ENCODE data around the gene ASB14.
"Not testable (repeated sequence)": the region's sequence is repeated elsewhere in the genome, so short reads cannot be mapped to it uniquely, and the experiment has no call there.

Gene ASB14

GRCh38 chr3:57292159-57292896, at the start of gene ASB14:
Gene ASB14, minus strand, starts transcription at chr3:57292685. Its CDS starts 652 bp downstream, at chr3:57292033.
- DNase-seq, result no peak

DNA sequence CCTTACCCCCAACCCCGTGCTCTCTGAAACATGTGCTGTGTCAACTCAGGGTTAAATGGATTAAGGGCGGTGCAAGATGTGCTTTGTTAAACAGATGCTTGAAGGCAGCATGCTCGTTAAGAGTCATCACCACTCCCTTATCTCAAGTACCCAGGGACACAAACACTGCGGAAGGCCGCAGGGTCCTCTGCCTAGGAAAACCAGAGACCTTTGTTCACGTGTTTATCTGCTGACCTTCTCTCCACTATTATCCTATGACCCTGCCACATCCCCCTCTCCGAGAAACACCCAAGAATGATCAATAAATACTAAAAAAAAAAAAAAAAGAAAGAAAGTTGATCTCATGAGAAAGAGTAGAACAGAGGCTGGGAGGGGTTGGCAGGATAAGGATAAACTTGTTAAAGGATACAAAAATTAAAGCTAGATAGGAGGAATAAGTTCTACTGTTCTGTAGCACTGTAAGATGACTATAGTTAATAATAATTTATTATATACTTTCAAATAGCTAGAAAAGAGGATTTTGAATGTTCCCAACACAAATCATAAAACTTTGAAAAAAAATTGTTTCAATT, 46.7 kb upstream of the ASB14 start:
- not testable (repeated sequence) for DNase-seq

- not testable (repeated sequence) for DNase-seq
Measured at GRCh38 chr3:57338272-57339070, 46.0 kb upstream of the ASB14 start.

GRCh38 chr3:57335283-57335938, 42.9 kb upstream of the ASB14 start:
- DNase-seq, result no peak

DNA sequence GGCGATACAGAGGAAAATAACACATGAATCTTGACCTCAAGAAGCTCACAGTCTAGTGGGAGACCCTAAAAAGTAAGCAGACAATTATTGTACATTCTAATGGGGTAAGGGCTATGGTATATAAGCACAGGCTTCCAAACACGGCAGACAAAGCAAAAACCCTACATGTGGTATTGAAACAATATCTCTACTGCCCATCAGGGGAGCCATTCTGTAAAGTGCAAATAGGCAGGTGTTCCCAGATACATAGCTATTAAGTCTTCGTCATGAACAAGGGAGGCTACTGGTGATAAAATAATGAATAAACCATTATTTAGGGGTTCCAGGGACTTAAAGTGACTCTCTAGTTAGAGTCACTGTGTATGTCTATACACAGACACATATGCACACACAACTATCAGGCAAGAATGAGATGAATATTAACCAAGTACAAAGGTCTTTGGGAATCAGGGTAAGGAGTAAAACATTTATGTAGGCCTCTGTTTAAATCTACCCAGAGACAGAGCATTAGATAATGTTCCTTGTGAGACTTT, 38.7 kb upstream of the ASB14 start:
- no peak for DNase-seq

DNA sequence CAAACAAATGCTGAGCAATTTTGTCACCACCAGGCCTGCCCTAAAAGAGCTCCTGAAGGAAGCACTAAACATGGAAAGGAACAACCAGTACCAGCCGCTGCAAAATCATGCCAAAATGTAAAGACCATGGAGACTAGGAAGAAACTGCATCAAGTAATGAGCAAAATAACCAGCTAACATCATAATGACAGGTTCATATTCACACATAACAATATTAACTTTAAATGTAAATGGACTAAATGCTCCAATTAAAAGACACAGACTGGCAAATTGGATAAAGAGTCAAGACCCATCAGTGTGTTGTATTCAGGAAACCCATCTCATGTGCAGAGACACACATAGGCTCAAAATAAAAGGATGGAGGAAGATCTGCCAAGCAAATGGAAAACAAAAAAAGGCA, 34.0 kb upstream of the ASB14 start:
- not testable (repeated sequence) for DNase-seq

- DNase-seq, result no peak
Measured at GRCh38 chr3:57314204-57314603, 21.7 kb upstream of the ASB14 start.

DNA sequence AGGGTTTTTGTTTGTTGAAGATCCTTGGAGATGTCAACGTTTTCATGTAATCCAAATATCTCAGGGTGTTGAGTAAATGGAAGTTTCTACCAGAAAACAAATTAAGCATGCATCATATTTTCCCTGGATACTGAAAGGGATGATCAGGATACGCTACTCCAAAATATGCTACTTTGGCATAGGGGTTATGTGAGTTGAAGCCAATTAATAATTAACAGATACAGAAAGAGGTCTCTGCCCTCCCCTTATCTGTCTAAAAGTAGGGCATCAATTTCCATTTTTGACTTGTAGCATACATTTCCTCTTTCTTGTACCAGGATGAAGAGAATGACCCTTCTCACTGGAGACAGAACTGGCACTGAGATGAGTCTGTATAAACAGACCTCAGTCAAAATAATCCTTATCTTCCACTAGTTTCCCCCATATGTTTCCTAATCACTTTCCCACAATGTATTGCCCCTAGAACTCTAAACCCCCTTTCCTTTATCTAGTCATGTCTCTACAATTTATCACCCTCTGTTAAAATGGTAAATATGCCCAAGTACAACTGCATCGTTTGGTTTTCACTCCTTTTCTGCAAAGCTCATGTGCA, 17.4 kb upstream of the ASB14 start:
- no peak for DNase-seq

GRCh38 chr3:57303520-57303919, 11.0 kb upstream of the ASB14 start:
- not testable (repeated sequence) for DNase-seq

DNA sequence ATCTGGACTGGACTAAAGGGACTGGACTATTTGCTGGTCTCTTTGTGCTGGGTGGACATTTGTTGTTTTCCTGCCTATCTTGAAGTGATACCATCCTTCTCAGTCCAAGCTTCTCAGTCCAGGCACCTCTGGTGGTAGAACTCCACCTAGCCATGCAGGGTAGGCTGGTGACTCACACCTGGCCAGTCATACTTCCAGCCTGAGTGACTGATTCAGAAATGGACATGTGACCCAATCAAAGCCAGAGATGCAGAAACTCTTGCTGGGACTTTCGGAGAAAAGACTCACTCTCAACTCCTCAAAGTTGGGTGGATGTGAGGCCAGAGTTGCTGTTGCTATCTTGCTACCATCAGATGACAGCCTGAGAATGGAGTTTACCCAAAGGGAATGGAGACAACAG, 5.6 kb upstream of the ASB14 start:
- DNase-seq, result no peak

DNA sequence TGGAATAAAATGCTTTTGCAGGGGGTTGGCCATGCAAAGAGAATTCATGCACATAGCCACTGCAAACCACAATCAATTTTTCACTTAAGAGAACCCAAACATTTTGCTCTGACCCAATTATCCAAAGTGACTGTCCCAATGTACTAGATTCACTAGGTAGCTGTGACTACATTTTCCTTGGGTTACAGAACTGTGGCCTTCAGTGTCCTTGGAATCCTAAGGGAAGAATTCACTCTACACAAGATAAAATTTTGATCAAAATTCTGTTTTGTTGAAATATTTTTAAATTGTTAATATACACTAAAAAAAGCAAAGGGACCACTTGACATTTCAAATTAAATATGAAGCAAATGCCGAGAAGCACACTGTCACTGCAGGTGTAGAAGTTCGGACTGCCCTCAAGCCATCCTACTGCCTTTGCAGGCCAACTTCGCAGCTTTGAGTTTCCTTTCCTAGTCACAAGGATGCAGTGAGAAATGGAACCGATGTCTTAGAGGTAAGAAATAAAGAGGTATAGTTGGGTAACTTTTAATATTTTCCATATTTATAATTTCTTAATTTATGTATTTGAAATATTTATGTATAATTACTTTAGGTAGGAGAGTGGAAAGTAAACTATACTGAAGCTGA, 527 bp upstream of the ASB14 start:
- no peak for DNase-seq

GRCh38 chr3:57288403-57288802, 4.1 kb downstream of the ASB14 start:
- no peak for DNase-seq

DNA sequence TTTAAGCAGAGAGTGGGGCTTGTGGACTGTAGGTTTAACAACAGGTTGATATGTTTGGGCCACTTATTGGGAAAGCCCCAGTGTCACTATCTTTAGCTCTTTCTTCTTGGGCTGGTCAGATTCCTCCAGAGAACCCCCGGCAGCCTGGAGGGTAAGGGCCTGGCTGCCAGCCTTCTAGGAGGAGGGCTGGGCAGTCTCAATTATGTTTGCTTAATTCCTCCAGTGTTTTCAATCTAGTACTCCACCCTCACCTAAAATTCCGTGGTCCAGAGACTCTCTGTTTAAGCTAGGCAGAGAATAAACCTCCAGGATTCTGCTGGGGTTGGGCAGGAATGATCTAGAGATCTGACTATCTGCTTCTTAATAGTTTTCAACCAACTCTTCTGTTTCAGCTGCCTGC, 5.3 kb downstream of the ASB14 start:
- no peak for DNase-seq

- no peak for DNase-seq
Measured at GRCh38 chr3:57283334-57283733, 9.2 kb downstream of the ASB14 start.

DNA sequence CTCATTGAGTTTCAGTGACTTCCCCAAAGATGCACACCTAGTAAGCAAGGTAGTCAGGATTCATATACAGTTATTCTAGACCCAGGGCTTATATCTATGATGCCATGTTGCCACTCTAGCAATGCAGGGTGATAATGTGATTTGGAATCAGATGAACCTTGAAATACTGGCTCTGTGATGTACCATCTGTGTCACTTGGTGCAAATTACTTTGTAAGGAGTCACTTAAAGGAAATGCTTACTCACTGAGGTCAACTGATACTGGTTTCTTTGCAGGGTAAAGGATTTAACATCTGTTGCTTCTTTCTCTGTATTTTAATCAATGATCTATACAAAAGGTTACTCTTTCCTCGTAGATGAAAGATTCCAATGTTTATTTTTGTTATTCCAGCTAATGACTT, 10.8 kb downstream of the ASB14 start:
- DNase-seq, result no peak

DNA sequence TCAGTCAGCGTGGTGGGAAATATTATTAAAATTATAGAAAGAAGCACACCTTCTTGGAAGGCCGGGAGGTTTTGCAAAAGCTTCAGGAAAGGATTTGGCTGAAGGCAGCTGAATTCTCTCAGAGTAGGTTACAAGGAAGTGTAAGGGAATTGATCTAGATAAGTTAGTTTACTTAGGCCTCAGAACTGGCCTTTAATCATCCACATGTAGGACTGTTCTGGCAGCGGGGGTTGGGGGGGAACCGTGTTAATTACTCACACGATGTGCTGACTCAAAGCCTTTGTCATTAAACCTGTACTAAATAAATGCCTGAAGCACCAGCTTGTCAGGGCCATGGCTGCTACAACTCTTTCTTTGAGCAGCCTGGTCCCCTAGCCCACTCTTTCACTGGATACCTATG, 12.8 kb downstream of the ASB14 start:
- DNase-seq, result no peak

- no peak for DNase-seq
Measured at GRCh38 chr3:57278237-57278636, 14.2 kb downstream of the ASB14 start.

GRCh38 chr3:57275393-57275792, 17.1 kb downstream of the ASB14 start:
- DNase-seq, result no peak

GRCh38 chr3:57274845-57275244, 17.6 kb downstream of the ASB14 start:
- no peak for DNase-seq

GRCh38 chr3:57268416-57268815, 24.1 kb downstream of the ASB14 start:
- DNase-seq, result no peak

- DNase-seq, result no peak
Measured at GRCh38 chr3:57261929-57262328, 30.6 kb downstream of the ASB14 start.

DNA sequence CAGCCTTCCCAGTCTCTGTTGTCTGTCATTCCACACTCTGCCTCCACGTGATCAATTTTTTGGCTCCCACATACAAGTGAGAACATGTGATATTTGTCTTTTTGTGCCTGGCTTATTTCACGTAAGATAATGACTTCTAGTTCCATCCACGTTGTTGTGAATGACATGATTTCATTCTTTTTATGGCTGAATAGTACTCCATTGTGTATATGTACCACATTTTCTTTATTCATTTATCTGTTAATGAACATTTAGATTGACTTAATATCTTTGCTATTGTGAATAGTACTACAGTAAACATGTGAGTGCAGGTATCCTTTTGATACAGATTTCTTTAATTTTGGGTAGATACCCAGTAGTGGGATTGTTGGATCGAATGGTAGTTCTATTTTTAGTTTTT, 31.4 kb downstream of the ASB14 start:
- DNase-seq, result no peak
